Heart left ventricle (tissue), 13 donors: Measurements from ENCODE around the gene SCN4A.

ENCODE experiments used
- POLR2A ChIP-seq, 2 donors: fragments of 450-650 bp; IDR thresholded peaks; one replicate each; pipeline ENCODE4 v1.6.1; 2017; ENCODE audit warnings: antibody characterized with exemption in 2 of 2, mild to moderate bottlenecking in 2 of 2, moderate library complexity in 2 of 2
- TF ChIP-seq, protein P1 (sequence below), 12 donors: fragments of 200-600 bp; sonication (generic) in 4 of 12; IDR thresholded peaks; one replicate each; pipeline versions ENCODE4 v1.5.0 to v1.8.0; 2018 to 2022; ENCODE audit warnings: antibody characterized with exemption in 12 of 12, mild to moderate bottlenecking in 5 of 12
- donor health status: ischemic (EF 13 %, LVEDD 7.1; RV severe dilation, severe dysfunction).
- donor health status: DM: no; HTN: yes; CAD: no.
- donor health status: DM: no; HTN: no; CAD: no.
- donor health status: ischemic (EF 25% LVEDD 6.9; RV normal size, moderate dysfunction).
- donor health status: ischemic (EF 25% LVEDD 5.7; RV mildly dilated, moderate dysfunction).
- donor health status: ischemic (EF 35%, LVEDD 5.7; RV mildly dilated, moderate dysfunction).
- donor health status: nonischemic (EF 11% LVEDD 7.7; RV severe dilation, severe dysfunction).
- donor health status: DM: yes; HTN: yes; CAD: no.
- donor health status: PGD.
- donor health status: ischemic (EF 29% LVEDD 5.4; RV normal size, mild dysfunction).
- donor health status: nonischemic (EF 23%, LVEDD 6.1; RV moderate dilation, normal function).

DNA sequence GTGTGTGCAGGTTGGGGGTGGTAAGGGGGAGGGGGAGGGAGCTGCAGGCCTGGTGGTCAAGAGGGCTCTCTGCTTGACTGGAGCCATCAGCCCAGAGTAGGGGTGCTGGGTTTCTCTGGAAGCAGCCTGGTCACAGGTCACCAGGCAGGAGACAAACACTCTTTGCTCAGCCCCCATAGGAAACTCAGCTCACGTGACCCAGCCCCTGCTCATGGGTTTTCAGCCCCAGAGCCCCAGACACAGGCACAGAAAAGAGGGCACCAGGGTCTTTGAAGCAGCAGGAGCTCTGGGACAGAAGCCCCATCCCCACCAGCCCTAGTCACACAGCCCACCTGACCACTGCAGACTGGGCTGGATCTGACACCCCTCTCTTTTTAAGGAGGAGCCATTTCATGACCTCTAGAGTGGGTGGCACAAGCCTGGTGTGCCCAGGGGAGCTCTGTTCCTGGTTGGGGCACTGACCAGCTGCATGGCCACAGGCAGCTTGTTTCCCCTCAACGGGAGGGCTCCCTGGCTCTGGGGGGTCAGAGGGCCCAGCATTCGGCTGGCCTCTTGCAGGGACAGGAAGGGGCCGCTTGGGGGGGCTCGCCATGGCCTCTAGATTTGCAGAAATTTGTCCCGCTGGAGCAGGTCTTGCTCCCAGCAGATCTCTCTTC, 26.8 kb downstream of the SCN4A start:
- TF ChIP-seq, protein P1, sequence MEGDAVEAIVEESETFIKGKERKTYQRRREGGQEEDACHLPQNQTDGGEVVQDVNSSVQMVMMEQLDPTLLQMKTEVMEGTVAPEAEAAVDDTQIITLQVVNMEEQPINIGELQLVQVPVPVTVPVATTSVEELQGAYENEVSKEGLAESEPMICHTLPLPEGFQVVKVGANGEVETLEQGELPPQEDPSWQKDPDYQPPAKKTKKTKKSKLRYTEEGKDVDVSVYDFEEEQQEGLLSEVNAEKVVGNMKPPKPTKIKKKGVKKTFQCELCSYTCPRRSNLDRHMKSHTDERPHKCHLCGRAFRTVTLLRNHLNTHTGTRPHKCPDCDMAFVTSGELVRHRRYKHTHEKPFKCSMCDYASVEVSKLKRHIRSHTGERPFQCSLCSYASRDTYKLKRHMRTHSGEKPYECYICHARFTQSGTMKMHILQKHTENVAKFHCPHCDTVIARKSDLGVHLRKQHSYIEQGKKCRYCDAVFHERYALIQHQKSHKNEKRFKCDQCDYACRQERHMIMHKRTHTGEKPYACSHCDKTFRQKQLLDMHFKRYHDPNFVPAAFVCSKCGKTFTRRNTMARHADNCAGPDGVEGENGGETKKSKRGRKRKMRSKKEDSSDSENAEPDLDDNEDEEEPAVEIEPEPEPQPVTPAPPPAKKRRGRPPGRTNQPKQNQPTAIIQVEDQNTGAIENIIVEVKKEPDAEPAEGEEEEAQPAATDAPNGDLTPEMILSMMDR (IDR thresholded peaks at IDR 0.05): no peak
- no peak for TF ChIP-seq POLR2A (IDR thresholded peaks at IDR 0.05)
